IMR-90 (cell line): ENCODE results near the gene ENAH. TPM values are rescaled to one million over a fixed set of nuclear protein-coding genes. Genes with fewer than 3 reads are reported as not detected.

Experiments used
- ATAC-seq: fragments of 200-7000 bp; cut with Tn5 transposase; 2 replicates; pipeline ENCODE4 v1.9.1; 2020; ENCODE audit warnings: low read depth, mild to moderate bottlenecking, moderate library complexity
- BruUV-seq: library from RNA; stranded (reverse); fragments of 400-500 nt; replicated peaks from 2 replicates; lab custom pipeline; 2021; lab: Mats Ljungman, UMichigan
- CTCF ChIA-PET: fragments of 300-600 bp; formaldehyde crosslinking; extraction: SDS; loops from one replicate; lab custom pipeline; 2021; ENCODE audit warnings: antibody characterized with exemption; lab: Yijun Ruan, JAX
- POLR2A ChIA-PET: fragments of 300-600 bp; sonication (Branson Sonifier 250); formaldehyde crosslinking; loops from one replicate; lab custom pipeline; 2022; ENCODE audit warnings: antibody characterized with exemption; ENCODE audit not compliant: unreplicated experiment; lab: Charles Lee
- DNase-seq: peaks from one replicate; pipeline ENCODE4 v3.0.0; 2013
- H2AFZ ChIP-seq: replicated peaks from 2 replicates; pipeline ENCODE3; 2013; ENCODE audit warnings: low read length, mild to moderate bottlenecking; ENCODE audit not compliant: poor library complexity
- H2AK5ac ChIP-seq: 2 replicates; pipeline ENCODE4 v1.6.1; 2013; ENCODE audit warnings: low read depth, low read length, inconsistent platforms
- H2AK9ac ChIP-seq: replicated peaks from 2 replicates; pipeline ENCODE3; 2013; ENCODE audit warnings: mild to moderate bottlenecking, low read depth, low read length, moderate library complexity; ENCODE audit not compliant: poor library complexity
- H2BK120ac ChIP-seq: 2 replicates; pipeline ENCODE4 v1.6.1; 2013; ENCODE audit warnings: low read depth, low read length, inconsistent platforms
- H2BK15ac ChIP-seq: 3 replicates; pipeline ENCODE4 v1.6.1; 2013; ENCODE audit warnings: low read depth, low read length, inconsistent platforms
- H2BK20ac ChIP-seq: 2 replicates; pipeline ENCODE4 v1.6.1; 2013; ENCODE audit warnings: low read depth, mild to moderate bottlenecking, inconsistent platforms, low read length, moderate library complexity
- H2BK5ac ChIP-seq: 2 replicates; pipeline ENCODE4 v1.6.1; 2013; ENCODE audit warnings: mild to moderate bottlenecking, low read depth, low read length, inconsistent platforms; ENCODE audit not compliant: poor library complexity, severe bottlenecking
- H3K14ac ChIP-seq: replicated peaks from 2 replicates; pipeline ENCODE4 v1.6.1; 2013; ENCODE audit warnings: low read depth, low read length, inconsistent platforms
- H3K18ac ChIP-seq: 2 replicates; pipeline ENCODE4 v1.6.1; 2013; ENCODE audit warnings: low read depth, low read length, control low read depth
- H3K23ac ChIP-seq: 2 replicates; pipeline ENCODE4 v1.6.1; 2013; ENCODE audit warnings: low read depth, low read length, inconsistent platforms
- H3K27ac ChIP-seq: 2 replicates; pipeline ENCODE4 v1.5.1; 2013; ENCODE audit warnings: mild to moderate bottlenecking, control low read depth, low read length; ENCODE audit not compliant: insufficient read depth
- H3K27me3 ChIP-seq: 2 replicates; pipeline ENCODE4 v1.6.1; 2013; ENCODE audit warnings: low read length; ENCODE audit not compliant: control insufficient read depth, insufficient read depth
- H3K36me3 ChIP-seq: 2 replicates; pipeline ENCODE4 v1.6.1; 2013; ENCODE audit warnings: low read length, mixed read lengths; ENCODE audit not compliant: control insufficient read depth, insufficient read depth
- H3K4ac ChIP-seq: 2 replicates; pipeline ENCODE4 v1.6.1; 2013; ENCODE audit warnings: low read depth, low read length, inconsistent platforms
- H3K4me1 ChIP-seq: 2 replicates; pipeline ENCODE4 v1.6.1; 2013; ENCODE audit warnings: low read length, mixed read lengths; ENCODE audit not compliant: control insufficient read depth, insufficient read depth
- H3K4me2 ChIP-seq: 2 replicates; pipeline ENCODE4 v1.6.1; 2013; ENCODE audit warnings: low read depth, mild to moderate bottlenecking, control low read depth, low read length, moderate library complexity
- H3K4me3 ChIP-seq: 2 replicates; pipeline ENCODE4 v1.5.1; 2013; ENCODE audit warnings: low read depth, mild to moderate bottlenecking, control low read depth, low read length, moderate library complexity; ENCODE audit not compliant: insufficient read depth
- H3K56ac ChIP-seq: 2 replicates; pipeline ENCODE4 v1.6.1; 2013; ENCODE audit warnings: low read length, inconsistent platforms; ENCODE audit not compliant: insufficient read depth; ENCODE audit errors: extremely low read depth
- H3K79me1 ChIP-seq, 2 experiments: 2 replicates each; pipeline ENCODE4 v1.6.1; 2013; ENCODE audit warnings: low read length in 2 of 2, inconsistent platforms in 1 of 2, low read depth in 1 of 2
- H3K9ac ChIP-seq: 2 replicates; pipeline ENCODE4 v1.6.1; 2013; ENCODE audit warnings: low read depth, low read length, control low read depth
- H3K9me1 ChIP-seq: 2 replicates; pipeline ENCODE4 v1.6.1; 2013; ENCODE audit warnings: low read length, inconsistent platforms; ENCODE audit not compliant: insufficient read depth
- H3K9me3 ChIP-seq: 2 replicates; pipeline ENCODE4 v1.6.1; 2013; ENCODE audit warnings: low read length; ENCODE audit not compliant: control insufficient read depth, insufficient read depth
- H4K20me1 ChIP-seq: 2 replicates; pipeline ENCODE4 v1.6.1; 2013; ENCODE audit warnings: low read length, inconsistent platforms; ENCODE audit not compliant: insufficient read depth
- H4K5ac ChIP-seq: 2 replicates; pipeline ENCODE4 v1.6.1; 2013; ENCODE audit warnings: mild to moderate bottlenecking, low read depth, low read length, control low read depth
- H4K8ac ChIP-seq, 2 experiments: 2 replicates each; pipeline ENCODE4 v1.6.1; 2013; ENCODE audit warnings: low read depth in 2 of 2, low read length in 2 of 2, control low read depth in 1 of 2, inconsistent platforms in 1 of 2
- H4K91ac ChIP-seq: 2 replicates; pipeline ENCODE4 v1.6.1; 2013; ENCODE audit warnings: low read depth, low read length, inconsistent platforms; ENCODE audit not compliant: insufficient read depth
- BHLHE40 ChIP-seq: fragments of 150-350 bp; IDR thresholded peaks from 2 replicates; pipeline ENCODE4 v1.6.1; 2016; ENCODE audit warnings: mild to moderate bottlenecking, low read depth, low read length
- CEBPB ChIP-seq: IDR thresholded peaks from 2 replicates; pipeline ENCODE4 v1.6.1; 2012; ENCODE audit warnings: low read depth, low read length, improper control_type of control experiment
- CHD1 ChIP-seq: IDR thresholded peaks from 2 replicates; pipeline ENCODE4 v1.6.1; 2012; ENCODE audit warnings: low read depth, low read length, improper control_type of control experiment
- CTCF ChIP-seq: conservative IDR thresholded peaks from 2 replicates; pipeline ENCODE4 v1.5.1; 2012; ENCODE audit warnings: mild to moderate bottlenecking, low read depth, low read length, improper control_type of control experiment
- ELK1 ChIP-seq: fragments of 150-350 bp; IDR thresholded peaks from 2 replicates; pipeline ENCODE4 v1.6.1; 2016; ENCODE audit warnings: low read depth, mild to moderate bottlenecking, low read length, moderate library complexity, borderline replicate concordance
- FOS ChIP-seq: fragments of 150-350 bp; IDR thresholded peaks from 2 replicates; pipeline ENCODE4 v1.6.1; 2016; ENCODE audit warnings: low read depth, low read length
- MAFK ChIP-seq: IDR thresholded peaks from 2 replicates; pipeline ENCODE4 v1.6.1; 2012; ENCODE audit warnings: low read depth, low read length, improper control_type of control experiment
- MAZ ChIP-seq: IDR thresholded peaks from 2 replicates; pipeline ENCODE4 v1.6.1; 2012; ENCODE audit warnings: low read depth, mild to moderate bottlenecking, low read length, improper control_type of control experiment, moderate library complexity, borderline replicate concordance
- MXI1 ChIP-seq: IDR thresholded peaks from 2 replicates; pipeline ENCODE4 v1.6.1; 2012; ENCODE audit warnings: low read depth, mild to moderate bottlenecking, low read length, moderate library complexity, borderline replicate concordance
- NFE2L2 ChIP-seq: fragments of 150-350 bp; IDR thresholded peaks from 2 replicates; pipeline ENCODE4 v1.6.1; 2016; ENCODE audit warnings: low read depth, mild to moderate bottlenecking, low read length
- POLR2A ChIP-seq: IDR thresholded peaks from 2 replicates; pipeline ENCODE4 v1.6.1; 2012; ENCODE audit warnings: mild to moderate bottlenecking, low read depth, low read length
- RAD21 ChIP-seq: IDR thresholded peaks from 2 replicates; pipeline ENCODE4 v1.6.1; 2012; ENCODE audit warnings: low read length, improper control_type of control experiment
- RCOR1 ChIP-seq: IDR thresholded peaks from 2 replicates; pipeline ENCODE4 v1.6.1; 2012; ENCODE audit warnings: mild to moderate bottlenecking, low read length, improper control_type of control experiment; ENCODE audit not compliant: insufficient replicate concordance
- RFX5 ChIP-seq: IDR thresholded peaks from 2 replicates; pipeline ENCODE4 v1.8.0; 2012; ENCODE audit warnings: low read depth, mild to moderate bottlenecking, low read length, moderate library complexity
- SMC3 ChIP-seq: fragments of 150-350 bp; IDR thresholded peaks from 2 replicates; pipeline ENCODE4 v1.6.1; 2016; ENCODE audit warnings: low read depth, mild to moderate bottlenecking, antibody characterized with exemption, low read length, moderate library complexity
- USF2 ChIP-seq: fragments of 150-350 bp; IDR thresholded peaks from 2 replicates; pipeline ENCODE4 v1.6.1; 2017; ENCODE audit warnings: mild to moderate bottlenecking, antibody characterized with exemption, low read length, low read depth
- WGBS, 2 experiments: methylation state at CpG; one replicate each; pipeline versions ENCODE4 v1.1.5 to v1.1.7; 2013; ENCODE audit warnings: missing lambda C conversion rate in 2 of 2; ENCODE audit not compliant: insufficient read length in 1 of 2; ENCODE audit errors: extremely low coverage in 2 of 2; 5-methylcytosine and 5-hydroxymethylcytosine counted together
- dilution Hi-C: fragments of 300-500 bp; cut with HindIII; formaldehyde crosslinking; loops from one replicate; pipeline ENCODE4 v1.14.3; 2018; ENCODE audit warnings: low sequenced_read_pairs; ENCODE audit not compliant: unreplicated experiment
- in situ Hi-C: fragments of 300-500 bp; cut with MboI; formaldehyde crosslinking; loops from 3 replicates; pipeline ENCODE4 v1.14.3; 2019; ENCODE audit warnings: low sequenced_read_pairs, inconsistent platforms, mixed read lengths
- intact Hi-C: fragments of 100-400 bp; cut with micrococcal nuclease; formaldehyde crosslinking; loops from 2 replicates; pipeline ENCODE4 v1.10.0; 2022
- polyA plus RNA-seq, 3 experiments: library from polyadenylated mRNA; depleted of rRNA; stranded (reverse); fragments of >200 nt; gene quantifications; 2 replicates each; pipeline ENCODE4 v1.2.3, GENCODE V29; 2012; ENCODE audit warnings: low replicate concordance in 1 of 3
- total RNA-seq: library from RNA; depleted of rRNA; stranded (reverse); fragments of >200 nt; gene quantifications from 2 replicates; pipeline ENCODE4 v1.2.3, GENCODE V29; 2012

Gene ENAH
- total and polyA plus RNA-seq, 2 of the 4 experiments (the other 2 are of a cell fraction), result 61.3 to 86.9 TPM

- no peak overlapping the region for H4K91ac ChIP-seq
- dilution Hi-C loops, result no loop called here
- POLR2A ChIA-PET, result no interaction called here
These were observed 118.2 kb downstream of the ENAH start for GRCh38 chr1:225534772-225535171.

More at GRCh38 chr1:225534772-225535171, 118.2 kb downstream of the ENAH start:
- Histone ChIP-seq H4K8ac (no peak overlapping the region), H2BK5ac (no peak overlapping the region), H2AFZ (no peak overlapping the region), H3K27me3 (no peaks in the 10 kb centered on the region), H3K27ac (no peak overlapping the region), H3K9me3 (no peaks in the 10 kb centered on the region), H3K79me1 (peaks cover 14 to 61% of the 10 kb centered on the region in 2 experiments), H2AK5ac (no peak overlapping the region), H3K56ac (no peak overlapping the region), H2BK120ac (no peak overlapping the region), H3K23ac (no peak overlapping the region), H2BK20ac (no peak overlapping the region), H3K4me3 (no peak overlapping the region), H3K4me2 (no peak overlapping the region), H3K36me3 (peaks cover 2% of the 10 kb centered on the region), H4K20me1 (peaks cover 24% of the 10 kb centered on the region), H2BK15ac (no peak overlapping the region), H3K4me1 (peaks cover 7% of the 10 kb centered on the region), H3K4ac (no peak overlapping the region), H3K9me1 (0 out of 2 replicates have a peak, but pooled peaks cover 2% of the 10 kb centered on the region), H3K9ac (no peak overlapping the region), H3K18ac (no peak overlapping the region), H2AK9ac (no peak overlapping the region), H3K14ac (no peak overlapping the region), H4K5ac (no peak overlapping the region)
- no TSS peak for BruUV-seq
- no peak for DNase-seq
- in situ Hi-C loops (no loop called here), intact Hi-C loops (no loop called here)
- WGBS, 2 experiments, result no CpG with 5 or more reads among the region's 2 CpGs
- no peak for TF ChIP-seq CTCF
- no peak for TF ChIP-seq CEBPB
- no peak for TF ChIP-seq NFE2L2
- TF ChIP-seq RCOR1, result no peak
- no peak for TF ChIP-seq RAD21
- no peak for TF ChIP-seq MXI1
- TF ChIP-seq SMC3, result no peak
- no peak for TF ChIP-seq POLR2A
- no peak for TF ChIP-seq MAZ
- TF ChIP-seq USF2, result no peak
- no peak for TF ChIP-seq ELK1
- no peak for TF ChIP-seq BHLHE40
- TF ChIP-seq RFX5, result no peak
- no peak for TF ChIP-seq MAFK
- no peak for TF ChIP-seq FOS
- no peak for TF ChIP-seq CHD1
- CTCF ChIA-PET, result interaction anchor here (1.2 kb wide), 1 partner anchor 12 kb away, joined by 3 read pairs; no protein-coding TSS in a partner anchor
- ATAC-seq, result no peak
